Stimulated activated CD8-positive, alpha-beta memory T cell treated with anti-CD3 and anti-CD28 coated beads, Interleukin-4, amount 100 ng/mL, for 48 hours (primary cell): ENCODE results near the gene ANAPC2.

Experiments used
- DNase-seq: peaks from one replicate; pipeline ENCODE4 v3.0.0-alpha.2; 2020

The ANAPC2 gene

DNA sequence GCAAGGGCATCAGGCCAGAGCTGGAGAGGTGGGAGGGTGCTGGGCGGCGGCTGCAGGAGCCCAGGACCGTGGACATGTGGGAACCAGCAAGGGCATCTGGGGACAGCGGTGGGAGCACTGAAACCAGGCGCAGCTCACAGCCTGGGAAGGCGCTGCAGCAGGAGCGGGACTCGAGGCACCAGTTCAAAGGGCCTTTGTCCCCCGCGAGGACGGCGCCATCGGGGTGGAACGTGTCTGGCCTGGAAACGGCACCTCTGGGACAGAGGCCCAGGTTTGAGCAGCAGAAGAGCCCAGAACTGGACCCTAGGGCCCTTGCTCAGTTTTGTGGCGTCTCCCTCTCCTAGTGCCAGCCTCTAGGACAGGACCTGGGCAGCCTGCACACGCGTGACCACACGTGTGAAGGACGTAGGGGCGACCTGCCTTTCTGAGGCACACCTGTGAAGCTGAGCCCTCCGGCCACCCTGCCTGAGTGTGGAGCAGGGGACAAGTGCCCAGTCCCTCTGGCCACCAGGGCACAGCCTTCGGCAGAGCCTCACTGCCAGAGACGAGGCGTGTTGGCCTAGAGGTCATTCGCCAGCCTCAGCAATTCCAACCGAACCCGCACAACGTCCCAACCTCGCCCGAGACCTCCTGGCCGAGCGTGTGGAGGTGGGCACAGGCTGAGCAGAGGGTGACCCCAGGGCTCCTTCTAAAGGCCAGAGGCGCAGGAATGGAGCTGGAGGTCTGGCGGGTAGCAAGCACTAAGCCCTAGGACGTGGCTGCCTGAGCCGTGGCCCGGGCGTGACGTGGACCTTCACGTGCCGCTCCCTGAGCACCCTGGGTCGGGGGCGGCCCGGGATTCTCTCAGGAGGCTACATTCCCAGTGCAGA is 14.3 kb downstream of the ANAPC2 start:
- no peak for DNase-seq

DNA sequence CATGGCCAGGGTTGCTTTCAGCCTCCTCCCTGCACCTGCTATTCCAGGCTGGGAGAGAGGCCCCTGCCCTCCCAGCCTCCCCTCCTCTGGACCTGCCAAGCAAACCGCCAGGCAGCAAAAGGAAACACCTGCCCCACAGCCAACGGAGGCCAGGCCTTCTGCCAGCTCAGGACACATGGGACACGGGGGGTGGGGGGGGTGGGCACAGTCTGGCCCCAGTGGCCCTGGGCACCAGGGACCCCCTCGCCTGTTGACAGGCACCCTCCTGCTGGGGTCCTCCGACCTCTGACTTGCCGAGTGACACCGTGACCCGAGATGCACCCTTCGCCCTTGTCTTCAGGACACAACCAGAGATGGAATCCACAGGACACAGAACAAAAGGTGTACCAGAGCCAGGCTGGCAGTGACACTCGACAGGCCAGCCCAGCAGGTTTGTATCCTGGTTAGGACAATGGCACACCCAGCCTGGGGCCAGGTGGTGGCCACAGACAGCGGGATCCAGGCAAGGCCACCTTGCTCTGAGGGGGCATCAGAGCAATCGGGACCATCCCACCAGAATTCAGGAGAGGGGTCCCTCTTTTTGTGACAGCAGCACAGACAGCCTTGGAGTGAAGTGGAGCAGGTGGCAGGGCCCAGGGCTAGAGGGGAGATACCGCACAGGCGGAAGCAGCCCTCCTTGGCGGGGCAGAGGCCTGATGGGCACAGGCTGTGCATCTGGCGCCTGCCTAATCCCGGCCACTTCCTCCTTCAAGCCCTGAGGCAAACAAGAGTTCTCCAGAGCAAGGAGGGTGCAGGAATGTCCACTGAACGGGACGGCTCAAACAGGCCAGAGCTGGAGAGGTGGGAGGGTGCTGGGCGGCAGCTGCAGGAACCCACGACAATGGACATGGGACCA is 15.2 kb downstream of the ANAPC2 start:
- DNase-seq: no peak

DNA sequence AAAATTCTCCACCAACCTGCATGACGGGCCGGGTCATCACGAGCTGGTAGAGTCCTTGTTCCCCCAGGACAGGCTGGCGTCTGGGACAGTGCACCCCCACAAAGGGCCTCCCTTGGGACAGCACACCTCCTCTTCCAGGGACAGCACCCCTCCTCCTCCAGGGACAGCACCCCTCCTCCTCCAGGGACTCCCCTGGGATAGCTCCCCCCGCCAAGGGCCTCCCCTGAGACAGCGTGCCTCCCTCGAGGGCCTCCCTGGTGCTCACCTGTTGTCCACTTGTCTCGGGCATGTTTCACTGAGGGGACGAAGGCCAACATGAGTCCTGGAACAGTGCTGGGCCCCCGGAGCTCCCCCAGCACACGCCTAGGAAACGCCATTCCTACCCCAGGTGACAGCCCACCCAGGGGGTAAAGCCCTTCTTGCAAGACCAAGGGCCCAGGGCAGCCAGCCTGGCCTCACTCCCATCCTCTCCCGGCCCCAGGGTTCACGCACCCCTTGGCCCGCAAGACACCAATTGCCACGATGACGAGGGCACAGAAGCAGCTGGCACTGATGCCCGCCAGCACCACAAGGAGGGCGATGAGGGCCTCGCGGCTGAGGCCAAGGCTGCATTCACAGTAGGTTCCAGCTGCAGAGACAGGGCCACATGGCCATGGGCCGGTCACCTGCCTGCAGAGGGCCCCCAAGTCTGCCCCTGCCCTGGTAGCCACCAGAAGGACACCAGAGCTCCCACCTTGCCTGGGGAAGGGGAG is 17.0 kb downstream of the ANAPC2 start:
- DNase-seq: no peak

DNA sequence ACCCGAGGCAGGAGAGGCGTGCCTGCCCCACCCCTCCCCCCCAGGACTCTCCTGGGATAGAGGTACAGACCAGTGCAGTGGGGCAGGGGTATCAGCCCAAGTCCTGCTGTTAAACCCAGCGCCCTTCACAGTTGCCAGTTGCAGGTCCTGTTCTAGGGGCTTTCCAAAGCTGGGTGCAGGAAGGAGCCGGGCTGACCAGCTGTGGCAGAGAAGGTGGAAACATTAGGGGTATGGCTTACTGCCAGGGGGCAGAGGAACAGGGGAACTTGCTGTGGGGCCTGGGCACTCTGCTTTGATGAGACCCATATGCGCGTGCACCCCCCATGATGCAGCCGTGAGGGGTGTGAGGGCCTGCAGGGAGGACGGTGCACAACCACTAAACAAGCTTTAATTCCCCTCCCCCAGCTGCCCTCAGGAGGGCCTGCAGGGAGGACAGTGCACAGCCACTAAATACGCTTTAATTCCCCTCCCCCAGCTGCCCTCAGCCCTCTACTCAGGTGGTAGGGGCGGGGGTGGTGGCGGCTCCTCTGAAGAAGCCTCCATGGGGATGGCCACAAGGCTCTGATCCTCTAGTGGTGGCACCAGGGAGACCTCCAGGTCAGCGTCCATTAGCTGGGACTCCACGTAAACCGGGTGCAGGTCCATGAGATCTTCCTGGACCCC is 17.7 kb downstream of the ANAPC2 start:
- no peak for DNase-seq

DNA sequence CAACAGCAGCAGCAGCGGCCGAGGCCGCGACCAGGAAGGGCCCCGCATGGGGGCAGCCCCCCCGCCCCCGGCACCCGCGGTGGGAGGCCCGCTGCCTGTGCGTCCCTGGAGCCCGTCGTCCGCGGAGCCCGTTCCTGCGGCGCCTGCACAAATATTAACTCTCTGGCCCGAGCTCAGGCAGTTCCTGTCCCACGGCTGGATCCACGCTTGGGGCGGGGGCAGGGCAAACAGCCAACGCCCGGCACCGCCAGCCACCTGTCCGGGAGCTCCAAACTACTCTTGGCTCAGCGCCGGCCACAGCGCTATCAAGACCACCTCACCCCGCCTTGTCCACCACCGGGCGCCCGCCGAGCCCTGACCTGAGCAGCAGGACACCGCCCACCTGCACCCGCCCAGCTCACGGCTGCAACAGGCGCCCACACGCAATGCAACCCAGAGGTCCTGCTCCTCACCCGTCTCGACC is 18.4 kb downstream of the ANAPC2 start, which contains the start of gene LRRC26:
TSS of gene LRRC26 (minus strand) at position 156 of the 463 bp plus-strand sequence. CDS start at position 48, 108 bp downstream.
- no peak for DNase-seq

DNA sequence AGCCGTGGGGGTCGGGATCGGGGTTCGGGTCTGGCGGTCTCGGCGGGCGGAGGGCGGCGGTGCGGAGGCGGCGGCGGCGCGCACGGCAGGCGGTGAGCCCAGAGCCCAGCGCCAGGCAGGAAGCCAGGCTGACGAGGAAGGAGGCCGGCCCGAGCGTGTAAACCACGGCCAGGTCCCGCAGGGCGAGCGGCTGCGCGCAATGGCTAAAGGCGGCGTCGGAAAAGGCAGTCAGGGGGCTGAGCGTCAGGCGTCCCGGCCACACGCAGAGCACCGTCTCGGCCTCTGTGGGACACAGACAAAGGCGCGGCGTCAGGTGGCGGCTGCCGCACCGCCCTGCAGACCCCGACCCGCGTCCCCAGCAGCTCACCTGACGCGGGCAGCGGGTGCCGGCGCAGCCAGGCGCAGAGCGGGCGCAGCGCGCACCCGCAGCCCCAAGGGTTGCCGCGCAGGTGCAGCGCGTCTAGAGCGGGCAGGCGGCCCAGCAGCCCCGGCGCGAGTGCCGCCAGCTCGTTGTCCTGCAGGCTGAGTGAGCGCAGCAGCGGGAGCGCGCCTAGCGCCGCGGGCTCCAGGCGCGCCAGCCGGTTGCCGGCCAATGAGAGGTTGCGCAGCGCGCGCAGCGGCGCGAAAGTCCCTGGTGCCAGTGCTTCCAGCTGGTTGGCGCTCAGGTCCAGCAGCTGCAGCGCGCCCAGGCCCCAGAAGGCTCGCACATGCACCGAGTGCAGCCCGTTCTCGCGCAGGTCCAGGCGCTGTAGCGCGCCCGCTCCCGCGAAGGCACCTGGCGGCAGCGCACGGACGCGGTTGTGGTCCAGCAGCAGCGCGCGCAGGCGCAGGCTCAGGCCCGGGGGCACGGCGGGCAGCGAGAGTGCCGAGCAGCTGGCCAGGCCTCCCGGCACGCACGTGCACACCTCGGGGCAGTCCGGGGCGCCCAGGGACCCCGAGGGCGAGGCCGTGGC is 19.2 kb downstream of the ANAPC2 start:
- DNase-seq: no peak

DNA sequence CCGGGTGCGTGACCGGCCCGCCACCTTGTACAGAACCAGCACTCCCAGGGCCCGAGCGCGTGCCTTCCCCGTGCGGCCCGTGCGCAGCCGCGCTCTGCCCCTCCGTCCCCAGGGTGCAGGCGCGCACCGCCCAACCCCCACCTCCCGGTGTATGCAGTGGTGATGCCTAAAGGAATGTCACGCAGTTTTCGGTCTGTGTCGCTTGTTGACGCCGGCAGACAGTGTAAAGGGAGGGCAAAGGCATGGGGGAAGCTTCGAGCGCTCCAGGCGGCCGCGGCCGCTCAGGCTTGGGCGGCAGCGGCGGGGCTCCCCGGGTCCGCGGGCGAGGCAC is 19.8 kb downstream of the ANAPC2 start:
- no peak for DNase-seq

DNA sequence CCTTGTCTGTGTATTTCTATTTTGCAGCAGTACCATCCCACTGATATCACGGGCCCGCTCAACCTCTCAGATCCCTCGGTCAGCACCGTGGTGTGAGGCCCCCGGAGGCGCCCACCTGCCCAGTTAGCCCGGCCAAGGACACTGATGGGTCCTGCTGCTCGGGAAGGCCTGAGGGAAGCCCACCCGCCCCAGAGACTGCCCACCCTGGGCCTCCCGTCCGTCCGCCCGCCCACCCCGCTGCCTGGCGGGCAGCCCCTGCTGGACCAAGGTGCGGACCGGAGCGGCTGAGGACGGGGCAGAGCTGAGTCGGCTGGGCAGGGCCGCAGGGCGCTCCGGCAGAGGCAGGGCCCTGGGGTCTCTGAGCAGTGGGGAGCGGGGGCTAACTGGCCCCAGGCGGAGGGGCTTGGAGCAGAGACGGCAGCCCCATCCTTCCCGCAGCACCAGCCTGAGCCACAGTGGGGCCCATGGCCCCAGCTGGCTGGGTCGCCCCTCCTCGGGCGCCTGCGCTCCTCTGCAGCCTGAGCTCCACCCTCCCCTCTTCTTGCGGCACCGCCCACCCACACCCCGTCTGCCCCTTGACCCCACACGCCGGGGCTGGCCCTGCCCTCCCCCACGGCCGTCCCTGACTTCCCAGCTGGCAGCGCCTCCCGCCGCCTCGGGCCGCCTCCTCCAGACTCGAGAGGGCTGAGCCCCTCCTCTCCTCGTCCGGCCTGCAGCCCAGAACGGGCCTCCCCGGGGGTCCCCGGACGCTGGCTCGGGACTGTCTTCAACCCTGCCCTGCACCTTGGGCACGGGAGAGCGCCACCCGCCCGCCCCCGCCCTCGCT is 20.4 kb downstream of the ANAPC2 start:
- no peak for DNase-seq

DNA sequence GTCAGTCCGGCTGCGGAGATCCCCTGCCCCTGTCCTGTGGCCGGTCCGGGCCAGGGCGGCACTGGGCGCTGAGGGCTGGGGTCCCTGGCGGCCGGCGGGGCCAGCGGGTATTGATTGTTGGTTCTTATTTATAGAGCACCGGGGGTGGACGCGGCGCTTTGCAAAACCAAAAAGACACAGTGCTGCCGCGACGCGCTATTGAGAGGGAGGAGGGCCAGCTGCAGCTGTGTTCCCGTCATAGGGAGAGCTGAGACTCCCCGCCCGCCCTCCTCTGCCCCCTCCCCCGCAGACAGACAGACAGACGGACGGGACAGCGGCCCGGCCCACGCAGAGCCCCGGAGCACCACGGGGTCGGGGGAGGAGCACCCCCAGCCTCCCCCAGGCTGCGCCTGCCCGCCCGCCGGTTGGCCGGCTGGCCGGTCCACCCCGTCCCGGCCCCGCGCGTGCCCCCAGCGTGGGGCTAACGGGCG is 21.0 kb downstream of the ANAPC2 start:
- DNase-seq: no peak

DNA sequence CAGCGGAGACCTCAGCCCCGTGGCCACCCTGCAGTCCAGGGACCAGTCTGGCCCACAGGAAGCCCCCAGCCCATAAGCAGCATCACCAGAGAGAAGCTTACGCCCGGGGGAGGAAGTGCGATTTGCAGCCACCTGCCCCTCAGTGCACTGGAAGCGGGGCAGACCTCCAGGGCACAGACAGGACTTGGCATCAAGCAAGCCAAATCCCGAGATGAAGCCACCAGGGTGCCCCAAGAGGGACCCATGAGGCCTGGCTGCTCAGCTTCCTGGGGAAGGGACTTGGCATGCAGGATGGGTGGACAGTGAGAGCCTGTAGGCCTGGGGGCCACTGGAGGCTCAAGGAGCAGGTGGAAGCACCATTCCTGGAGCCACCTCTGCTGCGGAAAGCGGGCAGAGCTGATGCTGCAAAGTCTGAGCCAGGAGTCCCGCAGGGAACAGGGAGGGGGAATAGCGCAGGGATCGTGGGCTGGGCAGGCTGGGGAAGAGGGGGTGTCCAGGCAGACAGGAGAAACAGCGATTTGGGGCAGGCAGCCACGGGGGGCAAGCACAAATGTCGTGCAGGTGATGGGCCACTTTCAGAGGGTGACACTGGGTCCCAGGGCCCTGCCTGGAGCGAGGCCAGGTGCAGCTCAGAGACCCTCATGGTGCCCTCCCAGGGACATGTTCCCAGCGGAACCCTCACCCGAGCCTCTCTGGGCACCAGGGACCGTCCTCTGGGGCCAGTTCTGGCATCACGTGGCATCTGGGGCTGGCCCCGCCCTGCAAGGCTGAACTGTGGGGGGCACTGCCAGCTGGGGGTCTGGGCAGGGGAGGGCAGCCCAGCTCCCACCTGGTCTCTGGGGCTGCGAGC is 21.8 kb downstream of the ANAPC2 start:
- DNase-seq: no peak

DNA sequence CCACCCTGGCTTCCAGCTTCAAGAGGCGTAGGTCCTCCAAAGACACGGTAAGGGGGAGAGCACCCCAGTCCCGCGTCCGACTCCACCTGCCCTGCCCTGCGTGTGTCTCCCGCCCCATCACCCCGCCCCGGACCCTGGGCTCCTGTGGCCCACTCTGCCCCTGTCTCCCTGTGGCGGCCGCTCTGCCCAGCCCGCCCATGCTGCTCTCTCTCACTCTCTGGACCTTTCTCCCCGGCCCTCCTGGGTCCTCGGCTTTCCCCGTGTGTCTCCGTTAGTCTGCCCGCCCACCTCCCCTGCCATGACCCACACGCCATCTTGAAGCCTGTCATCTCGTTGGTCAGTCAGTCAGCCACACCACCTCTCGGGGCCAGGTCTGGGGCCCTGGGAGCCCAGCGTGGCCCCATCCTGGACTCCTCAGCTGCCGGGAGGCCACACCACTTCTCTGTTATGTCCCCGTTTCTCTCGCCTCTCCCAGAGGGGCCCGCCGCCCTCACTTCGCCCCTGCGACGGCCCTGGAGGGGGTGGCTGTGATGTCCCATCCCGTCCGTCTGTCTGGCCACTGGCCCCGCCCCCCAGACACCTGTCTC is 23.0 kb downstream of the ANAPC2 start:
- no peak for DNase-seq

DNA sequence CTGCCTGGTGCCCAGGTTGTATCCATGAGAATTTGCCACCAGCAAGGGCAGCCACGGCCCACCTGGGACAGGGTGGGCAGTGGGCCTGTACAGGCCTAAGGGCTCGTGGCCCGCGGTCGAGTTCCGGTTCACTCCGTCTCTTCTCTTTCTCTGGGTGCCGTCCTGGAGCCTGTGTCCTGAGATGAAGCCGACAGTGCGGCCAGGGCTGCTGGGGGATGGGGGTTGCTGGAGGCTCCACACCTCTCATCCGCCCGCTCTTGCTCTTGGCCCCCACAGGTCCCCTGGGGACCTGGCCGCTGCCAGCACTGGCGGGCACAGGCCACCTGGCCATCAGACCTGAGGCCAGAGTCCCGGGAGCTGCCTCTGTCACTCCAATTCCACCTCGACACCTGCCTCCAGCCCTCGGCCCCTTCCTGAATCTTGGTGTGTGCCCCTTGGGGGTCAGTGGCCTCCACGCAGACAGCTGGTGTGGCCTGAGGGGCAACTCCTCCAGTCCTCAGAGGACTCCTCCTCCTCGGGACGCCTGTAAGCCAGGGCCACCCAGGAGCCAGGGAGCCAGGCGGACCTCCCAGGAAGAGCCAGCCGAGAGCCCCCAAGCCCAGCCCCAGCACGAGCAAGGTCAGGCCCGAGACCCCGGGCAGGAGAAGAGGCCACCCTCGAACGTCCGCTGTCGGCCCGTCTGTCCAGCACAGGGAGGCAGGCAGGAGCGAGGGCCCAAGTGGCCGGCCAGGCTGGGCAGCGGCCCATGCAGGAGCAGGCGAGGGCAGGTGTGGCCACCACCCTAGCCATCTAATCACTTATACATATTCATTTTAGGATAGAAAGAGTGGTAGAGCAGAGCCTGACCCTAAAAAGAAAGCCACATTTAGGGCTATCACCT is 23.8 kb downstream of the ANAPC2 start:
- DNase-seq: no peak

DNA sequence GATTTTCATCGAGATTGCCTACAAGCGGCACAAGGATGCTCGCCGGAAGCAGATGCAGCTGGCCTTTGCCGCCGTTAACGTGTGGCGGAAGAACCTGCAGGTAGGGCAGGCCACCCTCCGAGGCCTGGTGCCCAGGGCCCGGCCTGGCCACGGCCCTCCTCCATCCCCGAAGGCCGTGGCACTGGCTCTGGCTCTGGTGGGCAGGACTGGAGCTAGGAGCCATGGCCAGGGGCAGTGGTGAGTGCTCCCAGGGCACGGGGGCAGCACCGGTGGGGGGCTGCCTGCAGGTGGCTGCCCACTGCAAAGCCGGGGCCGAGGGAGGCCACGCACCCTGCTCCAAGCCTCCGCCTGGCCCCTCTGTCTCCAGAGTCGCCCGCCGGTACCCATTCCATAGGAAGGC is 24.6 kb downstream of the ANAPC2 start:
- no peak for DNase-seq

DNA sequence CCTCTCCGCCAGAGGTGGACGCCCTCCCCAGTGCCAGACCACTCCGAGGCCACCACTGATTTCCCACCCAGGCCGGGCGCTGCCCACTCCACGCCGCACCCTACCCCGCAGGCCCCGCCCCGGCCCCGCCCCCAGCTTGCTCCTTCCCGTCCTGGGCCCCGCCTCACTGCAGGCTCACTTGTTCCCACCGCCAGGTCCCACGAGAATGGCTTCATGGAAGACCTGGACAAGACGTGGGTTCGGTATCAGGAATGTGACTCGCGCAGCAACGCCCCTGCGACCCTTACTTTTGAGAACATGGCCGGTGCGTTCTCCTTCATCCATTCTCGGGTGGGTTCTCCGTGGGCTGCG is 25.0 kb downstream of the ANAPC2 start:
- DNase-seq: no peak

DNA sequence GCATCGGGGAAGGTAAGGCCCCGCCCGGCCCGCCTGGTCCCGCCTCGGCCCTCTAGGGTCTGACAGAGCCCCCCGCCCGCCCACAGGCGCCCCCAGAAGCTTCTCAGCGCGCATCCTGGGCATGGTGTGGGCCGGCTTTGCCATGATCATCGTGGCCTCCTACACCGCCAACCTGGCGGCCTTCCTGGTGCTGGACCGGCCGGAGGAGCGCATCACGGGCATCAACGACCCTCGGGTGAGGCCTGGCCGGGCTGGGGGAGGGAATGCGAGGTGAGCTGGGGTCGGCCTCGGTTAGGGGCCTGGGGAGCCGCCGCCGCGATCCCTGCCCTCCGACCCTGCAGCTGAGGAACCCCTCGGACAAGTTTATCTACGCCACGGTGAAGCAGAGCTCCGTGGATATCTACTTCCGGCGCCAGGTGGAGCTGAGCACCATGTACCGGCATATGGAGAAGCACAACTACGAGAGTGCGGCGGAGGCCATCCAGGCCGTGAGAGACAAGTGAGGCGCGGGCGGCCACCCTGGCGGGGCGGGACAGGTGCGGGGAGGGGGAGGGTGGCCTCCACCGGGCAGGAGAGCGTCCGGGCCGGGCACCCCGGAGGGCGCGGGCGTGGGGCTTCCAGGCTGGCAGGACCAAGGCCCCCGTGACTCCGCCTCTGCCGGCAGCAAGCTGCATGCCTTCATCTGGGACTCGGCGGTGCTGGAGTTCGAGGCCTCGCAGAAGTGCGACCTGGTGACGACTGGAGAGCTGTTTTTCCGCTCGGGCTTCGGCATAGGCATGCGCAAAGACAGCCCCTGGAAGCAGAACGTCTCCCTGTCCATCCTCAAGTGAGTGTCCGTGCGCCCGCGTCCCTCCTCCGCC is 25.6 kb downstream of the ANAPC2 start:
- DNase-seq: no peak

DNA sequence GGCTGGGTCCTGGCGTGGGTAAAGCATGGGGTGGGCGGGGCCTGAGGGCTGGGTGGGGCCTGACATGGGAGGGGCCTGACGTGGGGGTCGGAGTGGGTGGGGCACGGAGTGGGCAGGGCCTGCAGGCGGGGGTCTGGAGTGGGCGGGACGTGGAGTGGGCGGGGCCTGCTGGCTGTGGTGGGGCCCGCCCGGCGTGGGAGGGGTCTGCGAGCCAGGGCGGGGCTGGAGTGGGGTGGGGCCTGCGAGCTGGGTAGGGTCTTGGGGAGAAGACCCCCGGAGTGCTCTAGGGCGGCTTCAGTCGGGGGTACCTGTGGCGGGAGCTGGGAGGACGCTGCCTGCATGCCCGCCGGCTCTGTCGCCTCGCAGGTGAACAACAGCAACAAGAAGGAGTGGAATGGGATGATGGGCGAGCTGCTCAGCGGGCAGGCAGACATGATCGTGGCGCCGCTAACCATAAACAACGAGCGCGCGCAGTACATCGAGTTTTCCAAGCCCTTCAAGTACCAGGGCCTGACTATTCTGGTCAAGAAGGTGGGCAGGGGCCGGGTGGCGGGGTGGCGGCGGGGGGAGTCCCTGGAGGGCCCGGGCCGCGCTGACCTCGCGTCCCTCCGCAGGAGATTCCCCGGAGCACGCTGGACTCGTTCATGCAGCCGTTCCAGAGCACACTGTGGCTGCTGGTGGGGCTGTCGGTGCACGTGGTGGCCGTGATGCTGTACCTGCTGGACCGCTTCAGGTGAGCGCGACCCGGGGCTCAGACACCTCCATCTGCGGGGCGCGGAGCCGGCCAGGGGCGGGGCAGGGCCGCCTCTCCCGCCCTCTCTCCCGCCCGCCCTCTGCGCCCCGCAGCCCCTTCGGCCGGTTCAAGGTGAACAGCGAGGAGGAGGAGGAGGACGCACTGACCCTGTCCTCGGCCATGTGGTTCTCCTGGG is 26.5 kb downstream of the ANAPC2 start:
- DNase-seq: no peak
